PFSK-1 (cell line): ENCODE data around the gene SMR3A.

Source experiments
- FOXP2 ChIP-seq: optimal IDR thresholded peaks from 2 replicates; pipeline ENCODE3; 2011; ENCODE audit warnings: borderline replicate concordance, control low read depth, inconsistent platforms; ENCODE audit not compliant: insufficient read depth; ENCODE audit errors: extremely low read length, extremely low read depth
- POLR2AphosphoS5 ChIP-seq: IDR thresholded peaks from 2 replicates; pipeline ENCODE4 v1.6.1; 2012; ENCODE audit warnings: low read depth, mild to moderate bottlenecking, control low read depth, low read length, moderate library complexity
- REST ChIP-seq, 2 experiments: IDR thresholded peaks; 2 replicates each; pipeline versions ENCODE4 v1.6.1 to v1.8.0; 2011 to 2012; ENCODE audit warnings: low read depth in 2 of 2, low read length in 2 of 2, control low read depth in 1 of 2, inconsistent platforms in 1 of 2, mild to moderate bottlenecking in 1 of 2, moderate library complexity in 1 of 2; ENCODE audit not compliant: insufficient read depth in 1 of 2
- SIN3A ChIP-seq: IDR thresholded peaks from 2 replicates; pipeline ENCODE4 v1.6.1; 2012; ENCODE audit warnings: mild to moderate bottlenecking, low read length, moderate library complexity, borderline replicate concordance; ENCODE audit not compliant: insufficient read depth
- TAF1 ChIP-seq: IDR thresholded peaks from 2 replicates; pipeline ENCODE4 v1.6.1; 2012; ENCODE audit warnings: low read length, control low read depth, borderline replicate concordance; ENCODE audit not compliant: insufficient read depth

SMR3A gene

GRCh38 chr4:70336043-70336442, 24.5 kb upstream of the SMR3A start:
- TF ChIP-seq FOXP2, result no peak
- no peak for TF ChIP-seq POLR2AphosphoS5
- no peak for TF ChIP-seq REST (IDR thresholded peaks at IDR 0.05; ENCODE audit: insufficient read depth in 1 of 2, low read depth in 2 of 2, low read length in 2 of 2)
- no peak for TF ChIP-seq SIN3A
- no peak for TF ChIP-seq TAF1

- TF ChIP-seq SIN3A, result no peak
These were observed 22.6 kb upstream of the SMR3A start for GRCh38 chr4:70337886-70338420.

GRCh38 chr4:70356185-70356584, 4.4 kb upstream of the SMR3A start:
- TF ChIP-seq SIN3A, result no peak
- TF ChIP-seq FOXP2, result no peak
- no peak for TF ChIP-seq REST (IDR thresholded peaks at IDR 0.05; ENCODE audit: insufficient read depth in 1 of 2, low read depth in 2 of 2, low read length in 2 of 2)
- no peak for TF ChIP-seq TAF1
- TF ChIP-seq POLR2AphosphoS5, result no peak

- no peak for TF ChIP-seq POLR2AphosphoS5
- TF ChIP-seq REST (IDR thresholded peaks at IDR 0.05; ENCODE audit: insufficient read depth in 1 of 2, low read depth in 2 of 2, low read length in 2 of 2), result no peak
- no peak for TF ChIP-seq FOXP2
- no peak for TF ChIP-seq TAF1
- TF ChIP-seq SIN3A, result no peak
These were observed 1.4 kb upstream of the SMR3A start for GRCh38 chr4:70359115-70359661.

- no peak for TF ChIP-seq TAF1
- no peak for TF ChIP-seq POLR2AphosphoS5
- no peak for TF ChIP-seq REST (IDR thresholded peaks at IDR 0.05; ENCODE audit: insufficient read depth in 1 of 2, low read depth in 2 of 2, low read length in 2 of 2)
- no peak for TF ChIP-seq SIN3A
- TF ChIP-seq FOXP2, result no peak
These were observed 3.4 kb downstream of the SMR3A start for GRCh38 chr4:70364002-70364401.
